Glutamatergic neuron (in vitro differentiated cells): ENCODE measurements around the gene ADGRD1. TPM values are rescaled to one million over a fixed set of nuclear protein-coding genes. Genes with fewer than 3 reads are reported as not detected.
"Not testable (repeated sequence)": the region's sequence is repeated elsewhere in the genome, so short reads cannot be mapped to it uniquely, and the experiment has no call there.

Source experiments
- DNase-seq: peaks from one replicate; pipeline ENCODE4 v3.0.0; 2022
- H3K27ac Mint-ChIP-seq: one replicate; pipeline ENCODE4 v1.8.0; 2020; ENCODE audit warnings: mild to moderate bottlenecking, mixed read lengths, inconsistent platforms; ENCODE audit not compliant: unreplicated experiment
- H3K27me3 Mint-ChIP-seq: one replicate; pipeline ENCODE4 v1.8.0; 2020; ENCODE audit warnings: mild to moderate bottlenecking, moderate library complexity, mixed read lengths, inconsistent platforms; ENCODE audit not compliant: unreplicated experiment
- H3K36me3 Mint-ChIP-seq: one replicate; pipeline ENCODE4 v1.8.0; 2020; ENCODE audit warnings: mild to moderate bottlenecking, mixed read lengths, inconsistent platforms; ENCODE audit not compliant: unreplicated experiment
- H3K4me1 Mint-ChIP-seq: one replicate; pipeline ENCODE4 v1.8.0; 2020; ENCODE audit warnings: mild to moderate bottlenecking, low read depth, mixed read lengths, inconsistent platforms; ENCODE audit not compliant: unreplicated experiment
- H3K4me3 Mint-ChIP-seq: one replicate; pipeline ENCODE4 v1.8.0; 2020; ENCODE audit warnings: mild to moderate bottlenecking, mixed read lengths, inconsistent platforms; ENCODE audit not compliant: unreplicated experiment
- H3K9me3 Mint-ChIP-seq: one replicate; pipeline ENCODE4 v1.8.0; 2020; ENCODE audit warnings: mild to moderate bottlenecking, moderate library complexity, mixed read lengths, inconsistent platforms; ENCODE audit not compliant: unreplicated experiment
- total RNA-seq: library from RNA; stranded (reverse); fragmentation: NEBNext Ultra II Directional; extraction: Animal tissue kit (Norgen Biotek cat#: 25700); gene quantifications from one replicate; pipeline ENCODE4 v1.2.1, GENCODE V29; 2021; ENCODE audit not compliant: unreplicated experiment
- TF ChIP-seq, protein P1 (sequence below): fragments of 200-600 bp; sonication (generic); IDR thresholded peaks from one replicate; pipeline ENCODE4 v1.5.0; 2021; ENCODE audit not compliant: partially characterized antibody, unreplicated experiment

ADGRD1 gene
- total RNA-seq, 1 donor from 2014 or later = 0.96 TPM

DNA sequence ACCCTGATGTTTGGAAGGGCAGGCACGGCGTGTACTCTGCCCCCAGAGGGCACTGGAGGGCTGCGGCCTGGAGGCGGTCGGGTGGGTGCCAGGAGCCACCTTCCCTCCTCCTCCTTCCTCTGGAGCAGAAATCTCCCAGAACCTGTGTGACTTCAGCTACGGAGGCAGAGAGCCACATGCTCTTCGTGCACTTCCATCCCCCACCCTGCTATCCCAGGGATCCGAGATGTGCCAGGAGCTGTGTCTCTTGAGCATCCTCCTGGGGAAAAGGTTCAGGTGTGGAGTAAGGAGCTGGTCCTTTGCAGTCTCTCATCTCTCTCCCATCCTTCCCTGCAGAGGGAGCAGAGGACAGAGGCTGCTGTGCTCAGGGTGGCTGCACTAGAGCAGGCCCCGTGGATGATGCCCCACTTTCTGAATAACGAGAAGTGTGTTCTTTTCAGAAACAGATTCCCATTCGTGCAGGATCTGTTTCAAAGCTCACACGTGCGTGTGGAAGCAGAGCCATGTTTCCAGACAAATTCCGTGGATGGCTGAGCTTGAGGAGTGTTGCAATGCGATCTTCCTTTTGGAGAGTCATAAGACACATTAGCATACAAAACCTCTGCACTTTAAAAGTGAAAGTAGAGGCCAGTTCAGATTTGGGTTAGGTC, 162.9 kb downstream of the ADGRD1 start:
- Mint-ChIP-seq H3K4me3 (no peak overlapping the region), H3K27me3 (peaks cover 1% of the 10 kb centered on the region), H3K9me3 (no peaks in the 10 kb centered on the region), H3K4me1 (peaks cover 25% of the 10 kb centered on the region), H3K36me3 (no peaks in the 10 kb centered on the region), H3K27ac (no peak overlapping the region)
- TF ChIP-seq, protein P1, sequence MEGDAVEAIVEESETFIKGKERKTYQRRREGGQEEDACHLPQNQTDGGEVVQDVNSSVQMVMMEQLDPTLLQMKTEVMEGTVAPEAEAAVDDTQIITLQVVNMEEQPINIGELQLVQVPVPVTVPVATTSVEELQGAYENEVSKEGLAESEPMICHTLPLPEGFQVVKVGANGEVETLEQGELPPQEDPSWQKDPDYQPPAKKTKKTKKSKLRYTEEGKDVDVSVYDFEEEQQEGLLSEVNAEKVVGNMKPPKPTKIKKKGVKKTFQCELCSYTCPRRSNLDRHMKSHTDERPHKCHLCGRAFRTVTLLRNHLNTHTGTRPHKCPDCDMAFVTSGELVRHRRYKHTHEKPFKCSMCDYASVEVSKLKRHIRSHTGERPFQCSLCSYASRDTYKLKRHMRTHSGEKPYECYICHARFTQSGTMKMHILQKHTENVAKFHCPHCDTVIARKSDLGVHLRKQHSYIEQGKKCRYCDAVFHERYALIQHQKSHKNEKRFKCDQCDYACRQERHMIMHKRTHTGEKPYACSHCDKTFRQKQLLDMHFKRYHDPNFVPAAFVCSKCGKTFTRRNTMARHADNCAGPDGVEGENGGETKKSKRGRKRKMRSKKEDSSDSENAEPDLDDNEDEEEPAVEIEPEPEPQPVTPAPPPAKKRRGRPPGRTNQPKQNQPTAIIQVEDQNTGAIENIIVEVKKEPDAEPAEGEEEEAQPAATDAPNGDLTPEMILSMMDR = peak; percentile 5
- peak; percentile 51 for DNase-seq

DNA sequence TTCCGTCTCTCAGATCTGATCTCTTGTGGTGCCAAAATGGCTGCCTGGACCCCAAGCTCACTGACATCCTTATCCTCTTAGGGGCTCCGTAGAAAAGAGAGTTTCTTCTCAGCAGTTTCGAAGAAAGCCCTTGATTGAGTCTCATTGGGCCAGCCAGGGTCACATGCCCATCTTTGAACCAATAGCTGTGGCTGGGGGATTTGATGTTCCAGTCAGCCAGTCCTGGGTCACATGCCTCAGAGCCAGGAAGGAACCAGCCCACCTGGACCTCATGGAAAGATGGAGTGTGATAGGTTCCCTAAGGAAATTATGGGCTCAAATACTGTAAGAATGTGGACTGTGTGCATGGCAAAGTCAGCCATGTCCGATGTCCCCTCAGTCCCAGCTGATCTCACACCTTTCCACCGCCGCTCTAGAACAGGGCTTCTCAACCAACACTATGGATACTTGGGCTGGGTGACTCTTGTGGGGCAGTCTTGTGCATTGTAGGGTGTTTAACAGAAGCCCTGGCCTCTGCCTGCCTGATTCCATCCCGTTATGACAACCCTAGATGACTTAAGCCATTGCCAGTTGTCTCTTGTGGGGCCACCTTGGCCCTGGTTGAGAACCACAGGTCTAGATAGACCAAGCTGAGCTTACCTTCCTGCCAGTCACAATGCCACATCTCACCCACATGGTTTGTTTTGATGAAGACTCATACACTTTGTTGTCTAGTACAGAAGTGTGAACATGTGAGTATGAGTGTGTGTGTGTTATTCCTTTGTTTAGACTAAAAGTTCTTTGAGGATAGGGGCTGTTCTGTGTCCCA, 163.9 kb downstream of the ADGRD1 start:
- DNase-seq = no peak
- H3K36me3 Mint-ChIP-seq = no peaks in the 10 kb centered on the region
- H3K4me3 Mint-ChIP-seq = no peak overlapping the region
- H3K27me3 Mint-ChIP-seq = peaks cover 1% of the 10 kb centered on the region
- no peak overlapping the region for H3K27ac Mint-ChIP-seq
- TF ChIP-seq, protein P1 = no peak
- H3K9me3 Mint-ChIP-seq = no peaks in the 10 kb centered on the region
- peaks cover 20% of the 10 kb centered on the region for H3K4me1 Mint-ChIP-seq

GRCh38 chr12:131118371-131118770, 164.7 kb downstream of the ADGRD1 start:
- TF ChIP-seq, protein P1 = no peak
- Mint-ChIP-seq H3K9me3 (no peaks in the 10 kb centered on the region), H3K4me1 (peaks cover 20% of the 10 kb centered on the region), H3K4me3 (no peak overlapping the region), H3K36me3 (no peaks in the 10 kb centered on the region), H3K27me3 (peaks cover 1% of the 10 kb centered on the region), H3K27ac (no peak overlapping the region)
- DNase-seq = no peak

DNA sequence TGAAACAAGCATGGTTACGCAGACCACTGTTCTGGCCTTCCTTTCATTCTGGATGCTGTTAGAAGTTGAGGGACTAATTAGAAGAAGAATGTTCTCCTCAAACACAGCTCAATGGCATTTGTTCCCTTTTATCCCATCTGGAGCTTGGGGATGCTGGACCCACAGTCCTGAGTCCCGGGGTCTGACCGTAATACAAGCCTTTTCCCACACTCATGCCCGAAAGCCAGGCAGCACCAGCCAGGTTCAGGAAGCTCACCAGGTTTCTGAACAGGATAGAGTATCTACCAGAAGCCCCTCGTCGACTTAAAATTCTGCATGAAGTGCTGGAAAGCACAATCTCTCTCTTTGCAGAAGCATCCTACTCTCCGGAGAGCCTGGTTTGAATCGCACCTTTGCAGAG, 165.6 kb downstream of the ADGRD1 start:
- not testable (repeated sequence) for H3K9me3 Mint-ChIP-seq

DNA sequence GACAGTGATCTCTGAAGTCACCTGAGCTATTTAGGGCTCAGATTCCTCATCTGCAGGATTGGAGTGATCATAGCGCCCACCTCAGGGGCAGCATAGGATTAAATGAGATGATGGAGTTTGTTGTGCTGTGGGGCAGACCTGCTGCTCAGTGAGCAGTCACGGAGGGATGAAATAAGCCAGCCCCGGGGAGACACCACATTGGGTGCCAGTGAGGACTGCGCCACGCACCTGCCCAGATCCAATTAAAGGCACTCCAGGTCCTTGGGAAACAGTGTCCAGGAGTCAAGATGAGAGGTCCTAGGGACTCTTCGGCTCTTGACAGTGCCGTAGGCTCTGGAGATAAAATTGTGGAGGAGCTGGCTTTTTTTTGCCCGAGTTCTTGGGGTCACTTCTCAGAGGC, 166.2 kb downstream of the ADGRD1 start:
- no peak overlapping the region for H3K4me3 Mint-ChIP-seq
- TF ChIP-seq, protein P1 = no peak
- DNase-seq = no peak
- H3K36me3 Mint-ChIP-seq = no peaks in the 10 kb centered on the region
- no peaks in the 10 kb centered on the region for H3K9me3 Mint-ChIP-seq
- no peaks in the 10 kb centered on the region for H3K27me3 Mint-ChIP-seq
- no peak overlapping the region for H3K27ac Mint-ChIP-seq
- H3K4me1 Mint-ChIP-seq = peaks cover 9% of the 10 kb centered on the region

More for the DNA sequence above, 165.6 kb downstream of the ADGRD1 start:
- DNase-seq, H3K27me3 Mint-ChIP-seq, H3K4me3 Mint-ChIP-seq, H3K27ac Mint-ChIP-seq, H3K36me3 Mint-ChIP-seq: not testable (repeated sequence)
- peaks cover 11% of the 10 kb centered on the region for H3K4me1 Mint-ChIP-seq
